Measurements from ENCODE around the gene GUCA2B.

The GUCA2B gene

DNA sequence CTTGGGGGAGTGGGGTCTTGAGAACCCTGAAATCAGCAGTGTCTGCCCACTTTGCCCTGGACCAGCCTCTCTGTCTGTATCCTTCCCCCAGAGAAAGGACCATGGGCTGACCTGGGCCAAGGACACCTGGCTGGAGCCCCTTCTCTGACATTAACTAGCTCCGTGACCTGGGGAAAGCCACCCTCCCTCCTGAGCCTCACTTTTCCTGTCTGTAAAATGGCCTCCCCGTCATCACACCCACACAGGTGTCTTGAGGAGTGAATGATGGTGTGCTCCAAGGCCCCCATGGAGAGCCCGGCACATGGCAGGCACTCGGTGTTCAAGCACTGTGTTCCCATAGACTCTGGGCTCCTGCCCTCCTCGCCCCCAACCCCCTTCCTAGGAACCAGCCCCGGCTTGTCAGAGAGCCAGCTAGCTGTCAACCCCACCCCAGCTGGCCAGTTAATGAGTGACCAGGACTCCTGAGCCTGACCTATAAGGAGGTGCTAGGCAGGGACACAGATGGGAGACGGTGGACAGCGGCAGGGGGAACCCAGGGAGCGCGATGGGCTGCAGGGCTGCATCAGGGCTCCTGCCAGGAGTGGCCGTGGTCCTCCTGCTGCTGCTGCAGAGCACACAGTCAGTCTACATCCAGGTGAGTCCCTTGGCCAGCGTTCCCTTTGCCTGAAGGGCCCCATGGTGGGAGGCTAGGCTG, at the start of gene GUCA2B:
TSS of gene GUCA2B (plus strand) at position 504 of the 694 bp plus-strand sequence. CDS start at position 545, 41 bp downstream.
- DNase-seq: no peak

DNA sequence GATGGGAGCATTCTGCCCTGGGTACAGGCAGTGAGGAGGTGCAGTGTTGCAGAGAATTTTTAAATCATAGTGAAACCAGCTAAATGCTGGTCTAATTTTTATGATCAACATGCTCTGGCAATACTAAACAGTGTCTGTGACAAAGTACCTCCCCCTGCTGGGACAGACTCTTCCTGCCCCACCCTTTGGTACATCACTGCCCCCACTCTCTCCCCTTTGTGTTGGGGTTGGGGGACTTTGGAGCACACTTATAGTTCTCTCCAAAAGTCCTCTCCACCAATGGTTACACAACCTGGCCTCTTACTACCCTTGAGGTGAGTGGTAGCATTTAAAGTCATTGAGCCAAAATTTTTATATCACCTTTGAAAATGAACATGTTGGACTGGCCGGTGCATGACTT, 48.2 kb upstream of the GUCA2B start:
- no peak for DNase-seq

DNA sequence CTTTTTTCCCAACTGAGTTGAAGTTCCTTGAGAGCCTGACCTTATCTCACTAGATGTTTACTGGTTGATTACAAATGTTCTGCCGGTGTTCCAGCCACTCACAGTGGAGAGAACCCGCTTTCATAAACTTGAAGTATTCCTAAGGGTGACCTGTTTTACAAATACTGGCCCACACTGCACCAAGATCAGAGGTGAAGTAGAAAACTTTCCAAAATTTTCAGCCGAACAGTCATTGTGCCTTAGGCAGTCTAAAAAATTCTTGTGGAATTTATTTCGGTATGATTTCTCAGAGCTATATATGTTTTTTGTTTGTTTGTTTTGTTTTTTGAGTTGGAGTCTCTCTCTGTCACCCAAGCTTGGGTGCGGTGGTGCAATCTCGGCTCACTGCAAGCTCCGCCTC, 44.9 kb upstream of the GUCA2B start:
- DNase-seq: no peak

DNA sequence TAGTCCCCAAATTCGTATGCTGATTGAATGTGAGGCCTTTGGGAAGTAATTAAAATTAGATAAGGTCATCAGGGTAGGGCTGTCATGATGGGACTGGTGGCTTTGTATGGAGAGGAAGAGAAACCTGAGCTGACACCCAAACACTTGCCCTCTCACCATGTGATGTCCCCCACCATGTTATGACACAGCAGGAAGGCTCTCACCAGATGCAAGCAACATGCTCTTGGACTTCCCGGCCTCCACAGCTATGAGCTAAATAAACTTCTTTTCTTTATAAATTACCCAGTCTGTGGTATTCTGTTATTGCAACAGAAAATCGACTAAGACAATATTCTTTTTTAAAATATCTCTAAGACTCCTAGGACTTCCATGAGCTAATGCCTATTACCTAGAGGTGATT, 43.6 kb upstream of the GUCA2B start:
- DNase-seq: no peak

DNA sequence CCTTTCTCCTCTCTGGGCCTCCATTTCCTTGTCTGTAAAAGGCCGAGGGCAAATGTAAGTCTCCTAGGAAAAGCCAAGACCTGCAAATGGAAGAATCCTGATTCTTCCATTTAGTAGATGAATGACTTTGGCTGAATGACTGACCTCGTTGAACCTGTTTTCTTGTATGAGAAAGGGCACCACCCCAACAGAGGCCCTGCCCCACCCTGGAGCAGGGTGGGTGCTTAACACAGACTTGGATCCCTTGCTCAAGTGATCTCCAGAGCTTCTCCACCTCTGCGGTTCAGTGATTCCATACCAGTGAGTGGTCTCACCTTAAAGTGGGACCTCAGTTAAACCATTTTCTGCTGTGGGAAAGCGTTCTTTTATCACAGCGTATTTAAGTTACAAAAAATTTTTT, 39.0 kb upstream of the GUCA2B start:
- DNase-seq: no peak

DNA sequence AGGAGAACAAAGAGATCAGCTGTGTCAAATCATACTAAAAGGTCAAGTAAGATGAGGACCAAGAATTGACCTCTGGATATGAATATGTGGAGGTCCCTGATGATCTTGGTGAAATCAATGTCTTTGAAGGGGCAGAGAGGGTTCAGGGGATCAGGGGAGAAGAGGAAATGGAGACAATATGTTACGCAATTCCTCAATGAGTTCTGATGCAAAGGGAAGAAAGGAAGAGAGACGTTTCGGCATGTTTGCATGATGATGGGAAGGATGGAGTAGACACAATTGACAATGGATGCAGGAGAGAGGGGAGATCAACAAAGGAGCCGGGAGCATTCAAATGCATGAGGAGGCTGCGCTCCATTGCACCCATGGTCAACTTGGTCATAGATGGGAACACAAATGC, 36.0 kb upstream of the GUCA2B start:
- DNase-seq: no peak

DNA sequence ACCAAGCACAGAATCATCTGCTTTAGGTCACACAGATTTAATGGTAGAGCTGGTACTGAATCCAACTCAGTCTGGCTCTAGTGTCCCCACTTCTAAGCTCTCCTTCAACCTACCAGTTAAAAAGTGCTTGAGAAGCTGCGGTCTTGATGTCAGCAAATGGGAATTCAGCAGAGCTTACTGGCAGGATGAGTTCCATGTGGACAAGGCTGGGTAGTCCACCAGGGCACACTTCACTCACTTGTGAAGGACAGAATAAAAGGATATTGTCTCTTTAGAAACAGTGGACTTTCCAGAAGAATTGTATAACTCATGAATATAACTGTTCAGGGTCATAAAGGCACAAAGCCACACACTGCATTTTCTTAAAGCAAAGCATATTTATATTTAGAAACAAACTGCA, 35.1 kb upstream of the GUCA2B start:
- no peak for DNase-seq

DNA sequence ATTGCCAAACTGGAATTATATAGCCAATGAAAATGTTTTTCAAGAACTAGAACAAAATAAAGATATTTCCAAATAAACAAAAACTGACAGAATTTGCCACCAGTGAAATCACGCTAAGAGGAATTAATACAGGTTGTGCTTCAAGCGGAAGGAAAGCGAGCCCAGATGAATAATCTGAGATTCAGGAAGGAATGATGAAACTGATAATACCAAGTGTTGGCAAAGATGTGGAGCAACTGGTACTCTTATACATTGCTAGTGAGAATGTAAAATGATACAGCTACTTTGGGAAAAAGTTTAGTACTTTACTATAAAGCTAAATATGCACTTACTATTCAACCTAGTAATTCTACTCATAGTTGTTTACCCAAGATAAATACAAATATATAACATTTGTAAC, 30.8 kb upstream of the GUCA2B start:
- no peak for DNase-seq

DNA sequence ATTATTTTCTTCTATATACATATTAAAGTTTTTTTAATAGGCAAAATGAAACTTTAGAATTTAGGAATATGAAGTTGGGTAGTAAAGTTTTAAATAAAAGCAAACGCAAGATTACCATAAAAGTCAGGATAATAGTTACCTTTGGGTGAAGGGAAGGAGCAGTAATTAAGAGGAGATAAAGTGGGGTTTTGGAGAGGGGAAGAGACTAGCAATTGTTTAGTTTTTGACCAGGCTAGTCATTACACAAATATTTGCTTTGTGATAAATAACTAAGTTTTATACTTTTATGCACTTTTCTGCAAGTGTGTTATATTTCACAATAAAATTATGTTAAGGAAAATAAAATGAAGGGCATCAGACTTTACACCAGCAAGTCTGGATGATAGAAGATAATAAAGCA, 27.7 kb upstream of the GUCA2B start:
- no peak for DNase-seq

DNA sequence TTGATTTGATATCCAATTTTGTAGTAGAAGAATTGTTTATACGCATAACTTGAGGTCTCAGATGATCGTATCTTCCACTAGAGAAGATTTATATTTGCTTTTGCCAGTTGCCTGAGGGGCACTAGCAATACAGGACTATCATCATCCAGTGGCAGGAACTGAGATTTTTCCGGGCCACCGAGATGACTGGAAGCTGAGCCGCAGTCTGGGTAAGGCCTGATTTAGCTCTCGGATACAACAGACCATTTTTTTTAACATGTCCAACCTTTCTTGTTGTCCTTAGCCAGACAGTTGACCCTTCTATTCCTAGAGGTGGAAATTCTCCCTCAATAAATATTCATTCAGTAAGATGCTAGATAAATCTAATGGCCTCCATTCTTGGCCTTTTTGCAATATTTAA, 25.4 kb upstream of the GUCA2B start:
- DNase-seq: no peak

DNA sequence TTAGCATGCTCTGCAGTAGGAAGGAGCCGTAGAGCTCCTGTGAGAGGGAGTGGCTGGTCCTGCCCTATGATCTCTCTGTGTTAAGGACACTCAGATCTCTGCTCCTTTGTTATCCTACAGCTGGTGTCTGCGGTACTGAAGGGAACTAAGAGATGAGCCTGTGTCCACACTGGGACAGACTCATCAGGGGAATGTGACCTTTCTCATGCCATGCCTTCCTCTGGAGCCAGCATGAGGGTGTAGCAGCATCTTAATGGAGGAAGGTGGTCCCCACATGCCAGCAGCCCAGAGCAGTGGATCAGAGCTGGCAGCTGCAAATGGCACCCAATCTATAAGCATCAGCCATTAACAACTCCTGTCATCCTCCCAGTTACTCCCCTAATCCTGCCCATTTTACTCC, 24.7 kb upstream of the GUCA2B start:
- DNase-seq: no peak

DNA sequence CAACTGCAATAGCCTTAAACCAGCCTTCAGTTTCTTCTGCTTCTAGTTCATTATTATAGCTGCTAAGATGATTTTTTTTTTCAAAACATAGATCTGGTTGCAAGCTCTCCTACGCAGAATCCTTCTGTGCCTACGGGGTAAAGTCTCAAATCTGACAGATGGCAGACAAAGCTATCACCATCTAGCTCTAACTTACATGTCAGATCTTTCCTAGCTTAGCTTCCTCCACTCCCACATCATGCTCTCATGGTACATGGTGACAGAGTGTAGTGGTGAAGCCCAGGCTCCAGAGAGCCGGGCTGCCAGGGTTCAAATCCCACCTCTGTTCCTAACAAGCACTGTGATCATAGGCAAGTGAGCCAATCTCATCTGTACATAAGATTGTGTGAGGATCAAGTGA, 24.2 kb upstream of the GUCA2B start:
- no peak for DNase-seq

DNA sequence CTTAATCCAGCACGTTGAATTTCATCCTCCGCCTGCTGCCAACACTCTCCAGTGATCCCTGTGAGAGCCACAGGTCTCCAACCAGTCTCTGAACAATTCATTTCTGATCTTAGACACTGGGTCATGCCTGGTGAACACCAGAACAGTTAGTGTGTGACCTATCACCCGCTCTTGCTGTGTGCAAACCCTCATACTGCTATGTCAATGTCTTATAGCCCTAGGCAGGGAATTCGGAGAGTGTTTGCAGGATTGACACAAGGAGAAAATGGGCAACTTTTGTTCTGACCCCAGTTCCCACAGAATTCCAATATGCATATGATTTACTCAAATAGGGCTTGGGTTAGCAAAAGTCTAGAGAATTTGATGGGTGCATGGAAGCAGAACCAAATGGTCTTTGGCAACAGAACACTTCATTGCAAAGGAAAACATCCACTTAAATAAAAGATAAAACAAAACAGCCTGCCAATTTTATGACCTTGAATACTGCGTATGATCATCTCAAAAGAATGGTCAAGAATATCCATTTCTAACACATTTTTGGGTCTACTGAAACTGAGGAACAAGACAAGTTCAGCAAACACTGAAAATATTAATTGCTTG, 23.0 kb upstream of the GUCA2B start:
- no peak for DNase-seq

DNA sequence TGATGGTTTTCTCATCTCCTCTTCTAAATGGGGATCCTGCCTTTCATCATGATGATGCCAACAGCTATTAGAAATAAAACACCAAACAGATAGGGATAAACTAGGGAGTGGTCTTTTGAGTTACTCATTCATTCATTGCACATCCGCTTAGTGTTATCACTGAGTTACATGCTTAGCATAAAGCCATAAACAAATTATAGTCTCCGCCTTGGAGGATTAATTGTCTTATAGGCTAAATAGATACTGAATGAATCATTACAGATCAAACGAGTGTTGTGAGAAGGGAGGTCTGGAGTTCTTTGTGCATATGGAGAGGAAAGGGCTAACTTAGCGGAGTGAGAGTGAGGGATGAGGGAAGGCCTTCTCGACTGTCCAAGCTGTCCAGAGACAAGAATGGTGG, 19.8 kb upstream of the GUCA2B start:
- DNase-seq: no peak

DNA sequence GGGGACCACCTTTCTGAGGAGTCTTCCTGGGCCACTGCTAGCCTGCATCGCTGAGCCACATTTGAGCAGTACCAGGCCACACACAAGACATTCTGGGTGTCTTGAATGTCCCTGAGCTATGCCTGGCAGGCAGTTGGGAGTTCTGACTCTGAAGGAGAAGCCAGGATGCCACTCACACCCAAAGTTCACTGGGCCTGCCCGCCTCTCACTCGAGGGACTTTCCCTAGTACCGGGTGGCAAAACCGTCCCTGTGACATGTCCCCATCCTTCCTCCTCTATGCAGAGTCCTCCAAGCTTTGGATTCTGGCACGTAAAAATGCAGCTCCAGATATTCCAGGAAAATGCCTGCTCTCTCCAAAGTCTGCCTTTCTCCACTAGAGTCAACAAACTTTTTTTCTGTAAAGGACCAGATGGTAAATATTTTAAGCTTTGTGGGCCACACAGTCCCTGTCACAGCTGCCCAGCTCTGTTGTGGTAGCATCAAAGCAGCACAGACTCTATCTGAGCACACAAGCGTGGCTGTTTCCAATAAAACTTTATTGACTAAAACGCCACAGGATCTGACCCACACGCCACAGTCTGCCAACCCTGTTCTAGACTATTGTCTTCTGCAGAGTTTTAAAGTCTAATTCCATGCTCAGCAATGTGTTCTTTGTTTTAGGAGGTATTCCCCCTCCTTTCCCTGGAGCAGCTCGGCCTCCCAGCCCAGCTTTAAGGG, 19.2 kb upstream of the GUCA2B start:
- DNase-seq: no peak

DNA sequence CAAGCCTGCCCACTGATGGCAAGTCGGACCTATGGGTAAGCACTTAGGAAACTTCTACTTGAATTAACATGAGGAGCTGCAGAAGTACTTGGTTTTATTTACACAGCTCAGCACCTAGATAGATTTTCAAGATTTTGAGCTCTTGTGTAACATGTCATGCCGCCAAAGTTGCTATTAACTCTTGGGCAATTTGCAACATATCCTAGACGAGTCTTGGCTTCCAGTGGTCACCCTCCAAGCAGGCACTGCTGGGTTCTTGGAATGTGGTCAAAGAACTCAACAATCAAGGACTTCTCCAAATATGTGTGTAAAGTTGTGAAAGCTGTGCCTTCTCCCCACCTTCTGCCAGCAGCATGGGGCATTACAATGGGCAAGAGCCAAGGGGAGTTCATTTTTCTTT, 17.8 kb upstream of the GUCA2B start:
- DNase-seq: no peak

DNA sequence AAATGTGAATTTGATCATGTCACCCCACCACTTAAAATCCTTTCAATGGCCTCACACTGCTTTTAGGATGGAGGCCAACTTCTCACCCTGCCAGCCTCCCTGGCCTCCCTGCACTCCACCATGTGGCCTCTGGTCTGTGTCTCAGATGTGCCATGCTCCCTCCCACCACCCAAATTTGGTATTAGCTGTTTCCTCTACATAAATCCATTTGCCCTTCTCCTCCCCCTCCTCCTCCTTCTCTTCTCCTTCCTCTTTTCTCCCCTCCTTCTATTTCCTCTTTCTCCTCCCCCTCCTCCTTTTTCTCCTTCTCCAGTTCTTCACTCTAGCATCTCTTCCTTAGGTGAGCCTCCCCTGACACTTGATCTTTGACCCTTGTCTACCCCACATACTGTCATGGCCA, 16.7 kb upstream of the GUCA2B start:
- DNase-seq: no peak

DNA sequence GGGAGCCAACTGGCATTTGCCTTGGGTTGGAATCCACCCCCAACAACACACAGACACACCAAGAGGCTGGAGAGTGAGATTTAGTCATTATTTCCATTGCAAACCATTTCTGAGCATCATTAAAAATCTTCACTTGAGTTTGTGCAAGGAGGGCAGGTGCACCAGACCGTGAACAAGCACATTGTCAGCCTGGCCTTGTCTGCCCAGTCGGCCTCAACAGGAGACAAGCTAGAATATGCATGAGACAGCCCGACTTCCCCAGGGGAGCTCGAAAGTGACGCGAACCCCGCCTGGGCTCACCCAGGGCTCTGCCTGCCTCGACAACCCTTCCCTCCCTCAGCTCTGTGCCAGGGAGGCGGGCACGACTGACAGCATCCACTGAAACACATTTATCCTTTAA, 15.4 kb upstream of the GUCA2B start:
- no peak for DNase-seq

DNA sequence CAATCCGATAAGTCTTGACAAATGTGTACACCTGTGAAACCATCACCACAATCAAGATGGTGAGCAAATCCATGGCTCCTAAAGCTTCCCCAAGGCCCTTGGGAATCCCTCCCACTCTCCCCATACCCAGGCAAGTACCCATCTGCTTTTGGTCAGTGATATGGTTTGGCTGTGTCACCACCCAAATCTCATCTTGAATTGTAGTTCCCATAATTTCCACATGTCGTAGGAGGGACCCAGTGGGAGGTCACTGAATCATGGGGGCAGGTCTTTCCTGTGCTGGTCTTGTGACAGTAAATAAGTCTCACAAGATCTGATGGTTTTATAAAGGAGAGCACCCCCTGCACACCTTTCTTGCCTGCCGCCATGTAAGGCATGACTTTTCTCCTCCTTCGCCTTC, 14.6 kb upstream of the GUCA2B start:
- DNase-seq: no peak

DNA sequence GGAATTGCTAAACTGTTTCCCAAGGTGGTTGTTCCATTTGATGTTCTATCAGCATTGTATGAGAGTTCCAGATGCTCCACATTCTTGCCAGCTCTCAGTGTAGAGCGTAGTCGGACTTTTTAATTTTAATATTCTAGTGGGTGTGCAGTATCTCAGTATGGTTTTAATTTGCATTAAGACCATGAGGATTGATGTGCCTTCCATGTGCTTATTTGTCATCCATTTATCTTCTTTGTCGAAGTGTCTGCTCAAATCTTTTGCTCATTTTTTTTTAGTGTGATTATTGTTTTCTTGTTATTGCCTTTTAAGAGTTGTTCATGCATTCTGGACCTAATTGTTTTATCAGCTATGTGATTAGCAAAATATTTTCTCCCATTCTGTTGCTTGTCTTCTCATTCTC, 13.8 kb upstream of the GUCA2B start:
- no peak for DNase-seq

DNA sequence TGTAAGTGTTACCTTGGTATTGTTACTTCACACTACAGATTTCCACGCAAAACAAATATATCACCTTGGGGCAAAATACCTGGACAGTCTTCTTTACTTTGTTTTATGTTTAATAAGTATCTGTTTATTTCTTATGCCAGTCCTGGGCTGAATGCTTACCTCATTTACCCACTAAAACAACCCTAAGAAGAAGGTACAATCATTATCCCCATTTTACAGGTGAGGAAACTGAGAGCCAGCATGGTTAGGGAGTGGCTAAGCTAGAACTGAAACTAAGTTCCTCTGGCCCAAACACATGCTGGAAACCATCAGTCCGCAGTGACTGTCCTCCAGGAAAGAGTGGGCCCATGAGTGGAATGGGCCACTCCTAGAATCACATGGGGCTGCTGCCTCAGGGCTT, 13.0 kb upstream of the GUCA2B start:
- no peak for DNase-seq

DNA sequence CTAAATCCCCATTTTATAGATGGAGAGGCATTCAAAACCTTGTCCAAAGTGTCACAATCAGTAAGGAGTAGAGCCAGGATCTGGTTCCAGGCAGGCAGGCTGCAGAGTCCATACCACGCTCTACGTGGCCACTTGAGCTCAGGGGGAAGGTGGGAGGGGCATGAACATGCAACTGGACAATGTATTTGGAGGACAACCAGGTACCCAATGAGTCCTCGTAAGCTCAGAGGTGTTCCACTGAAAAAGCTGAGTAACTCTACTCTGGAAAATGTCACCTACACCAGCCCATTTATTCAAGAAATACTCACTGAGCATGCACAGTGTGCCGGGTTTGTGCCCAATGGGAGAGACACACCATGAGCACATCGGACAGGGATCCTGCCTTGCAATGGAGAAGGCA, 11.2 kb upstream of the GUCA2B start:
- no peak for DNase-seq

DNA sequence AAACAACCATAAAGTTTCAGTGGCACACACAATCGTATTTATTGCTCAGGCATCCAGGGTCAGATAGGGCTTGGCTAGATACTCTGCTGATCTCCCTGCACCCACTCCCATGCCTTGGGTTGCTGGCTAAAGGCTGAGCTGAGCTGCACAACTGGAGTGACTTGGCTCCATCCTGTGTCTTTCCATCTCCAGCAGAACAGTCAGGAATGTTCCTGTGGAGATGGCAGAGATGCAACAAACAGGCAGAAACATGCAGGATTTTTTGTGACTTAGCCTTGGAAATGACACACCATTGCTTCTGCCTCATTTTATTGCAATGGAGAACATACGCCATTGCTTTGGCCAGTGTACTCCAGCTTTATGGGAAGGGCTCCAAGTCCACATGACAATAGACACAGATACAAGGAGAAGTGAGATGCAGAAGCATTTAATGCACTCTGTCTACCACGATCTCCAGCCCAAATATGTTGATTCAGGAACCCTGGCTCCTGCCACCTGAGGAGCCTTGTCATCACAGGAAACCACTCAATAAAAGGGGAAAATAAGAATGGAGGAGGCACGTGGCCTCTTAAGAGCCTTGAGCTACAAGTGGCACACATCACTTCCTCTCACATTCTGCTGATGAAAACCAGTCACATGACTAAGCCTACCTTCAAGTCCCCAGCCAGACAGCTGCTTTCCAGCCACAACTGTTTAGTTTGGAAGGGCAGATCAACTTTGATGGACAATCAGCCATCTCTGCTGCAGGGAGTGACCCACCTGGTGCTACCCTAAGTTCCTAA, 10.1 kb upstream of the GUCA2B start:
- no peak for DNase-seq

Measured in right forelimb (tissue), 1 donor.